IMR-90 (cell line): ENCODE results near the gene RIPK4. TPM values are rescaled to one million over a fixed set of nuclear protein-coding genes. Genes with fewer than 3 reads are reported as not detected.

ENCODE experiments used
- ATAC-seq: fragments of 200-7000 bp; cut with Tn5 transposase; 2 replicates; pipeline ENCODE4 v1.9.1; 2020; ENCODE audit warnings: low read depth, mild to moderate bottlenecking, moderate library complexity
- BruUV-seq: library from RNA; stranded (reverse); fragments of 400-500 nt; replicated peaks from 2 replicates; lab custom pipeline; 2021; lab: Mats Ljungman, UMichigan
- CTCF ChIA-PET: fragments of 300-600 bp; formaldehyde crosslinking; extraction: SDS; loops from one replicate; lab custom pipeline; 2021; ENCODE audit warnings: antibody characterized with exemption; lab: Yijun Ruan, JAX
- POLR2A ChIA-PET: fragments of 300-600 bp; sonication (Branson Sonifier 250); formaldehyde crosslinking; loops from one replicate; lab custom pipeline; 2022; ENCODE audit warnings: antibody characterized with exemption; ENCODE audit not compliant: unreplicated experiment; lab: Charles Lee
- DNase-seq: peaks from one replicate; pipeline ENCODE4 v3.0.0; 2013
- H2AFZ ChIP-seq: replicated peaks from 2 replicates; pipeline ENCODE3; 2013; ENCODE audit warnings: low read length, mild to moderate bottlenecking; ENCODE audit not compliant: poor library complexity
- H2AK5ac ChIP-seq: 2 replicates; pipeline ENCODE4 v1.6.1; 2013; ENCODE audit warnings: low read depth, low read length, inconsistent platforms
- H2AK9ac ChIP-seq: replicated peaks from 2 replicates; pipeline ENCODE3; 2013; ENCODE audit warnings: mild to moderate bottlenecking, low read depth, low read length, moderate library complexity; ENCODE audit not compliant: poor library complexity
- H2BK120ac ChIP-seq: 2 replicates; pipeline ENCODE4 v1.6.1; 2013; ENCODE audit warnings: low read depth, low read length, inconsistent platforms
- H2BK15ac ChIP-seq: 3 replicates; pipeline ENCODE4 v1.6.1; 2013; ENCODE audit warnings: low read depth, low read length, inconsistent platforms
- H2BK20ac ChIP-seq: 2 replicates; pipeline ENCODE4 v1.6.1; 2013; ENCODE audit warnings: low read depth, mild to moderate bottlenecking, inconsistent platforms, low read length, moderate library complexity
- H2BK5ac ChIP-seq: 2 replicates; pipeline ENCODE4 v1.6.1; 2013; ENCODE audit warnings: mild to moderate bottlenecking, low read depth, low read length, inconsistent platforms; ENCODE audit not compliant: poor library complexity, severe bottlenecking
- H3K14ac ChIP-seq: replicated peaks from 2 replicates; pipeline ENCODE4 v1.6.1; 2013; ENCODE audit warnings: low read depth, low read length, inconsistent platforms
- H3K18ac ChIP-seq: 2 replicates; pipeline ENCODE4 v1.6.1; 2013; ENCODE audit warnings: low read depth, low read length, control low read depth
- H3K23ac ChIP-seq: 2 replicates; pipeline ENCODE4 v1.6.1; 2013; ENCODE audit warnings: low read depth, low read length, inconsistent platforms
- H3K27ac ChIP-seq: 2 replicates; pipeline ENCODE4 v1.5.1; 2013; ENCODE audit warnings: mild to moderate bottlenecking, control low read depth, low read length; ENCODE audit not compliant: insufficient read depth
- H3K27me3 ChIP-seq: 2 replicates; pipeline ENCODE4 v1.6.1; 2013; ENCODE audit warnings: low read length; ENCODE audit not compliant: control insufficient read depth, insufficient read depth
- H3K36me3 ChIP-seq: 2 replicates; pipeline ENCODE4 v1.6.1; 2013; ENCODE audit warnings: low read length, mixed read lengths; ENCODE audit not compliant: control insufficient read depth, insufficient read depth
- H3K4ac ChIP-seq: 2 replicates; pipeline ENCODE4 v1.6.1; 2013; ENCODE audit warnings: low read depth, low read length, inconsistent platforms
- H3K4me1 ChIP-seq: 2 replicates; pipeline ENCODE4 v1.6.1; 2013; ENCODE audit warnings: low read length, mixed read lengths; ENCODE audit not compliant: control insufficient read depth, insufficient read depth
- H3K4me2 ChIP-seq: 2 replicates; pipeline ENCODE4 v1.6.1; 2013; ENCODE audit warnings: low read depth, mild to moderate bottlenecking, control low read depth, low read length, moderate library complexity
- H3K4me3 ChIP-seq: 2 replicates; pipeline ENCODE4 v1.5.1; 2013; ENCODE audit warnings: low read depth, mild to moderate bottlenecking, control low read depth, low read length, moderate library complexity; ENCODE audit not compliant: insufficient read depth
- H3K56ac ChIP-seq: 2 replicates; pipeline ENCODE4 v1.6.1; 2013; ENCODE audit warnings: low read length, inconsistent platforms; ENCODE audit not compliant: insufficient read depth; ENCODE audit errors: extremely low read depth
- H3K79me1 ChIP-seq, 2 experiments: 2 replicates each; pipeline ENCODE4 v1.6.1; 2013; ENCODE audit warnings: low read length in 2 of 2, inconsistent platforms in 1 of 2, low read depth in 1 of 2
- H3K9ac ChIP-seq: 2 replicates; pipeline ENCODE4 v1.6.1; 2013; ENCODE audit warnings: low read depth, low read length, control low read depth
- H3K9me1 ChIP-seq: 2 replicates; pipeline ENCODE4 v1.6.1; 2013; ENCODE audit warnings: low read length, inconsistent platforms; ENCODE audit not compliant: insufficient read depth
- H3K9me3 ChIP-seq: 2 replicates; pipeline ENCODE4 v1.6.1; 2013; ENCODE audit warnings: low read length; ENCODE audit not compliant: control insufficient read depth, insufficient read depth
- H4K20me1 ChIP-seq: 2 replicates; pipeline ENCODE4 v1.6.1; 2013; ENCODE audit warnings: low read length, inconsistent platforms; ENCODE audit not compliant: insufficient read depth
- H4K5ac ChIP-seq: 2 replicates; pipeline ENCODE4 v1.6.1; 2013; ENCODE audit warnings: mild to moderate bottlenecking, low read depth, low read length, control low read depth
- H4K8ac ChIP-seq, 2 experiments: 2 replicates each; pipeline ENCODE4 v1.6.1; 2013; ENCODE audit warnings: low read depth in 2 of 2, low read length in 2 of 2, control low read depth in 1 of 2, inconsistent platforms in 1 of 2
- H4K91ac ChIP-seq: 2 replicates; pipeline ENCODE4 v1.6.1; 2013; ENCODE audit warnings: low read depth, low read length, inconsistent platforms; ENCODE audit not compliant: insufficient read depth
- CEBPB ChIP-seq: IDR thresholded peaks from 2 replicates; pipeline ENCODE4 v1.6.1; 2012; ENCODE audit warnings: low read depth, low read length, improper control_type of control experiment
- CTCF ChIP-seq: conservative IDR thresholded peaks from 2 replicates; pipeline ENCODE4 v1.5.1; 2012; ENCODE audit warnings: mild to moderate bottlenecking, low read depth, low read length, improper control_type of control experiment
- MXI1 ChIP-seq: IDR thresholded peaks from 2 replicates; pipeline ENCODE4 v1.6.1; 2012; ENCODE audit warnings: low read depth, mild to moderate bottlenecking, low read length, moderate library complexity, borderline replicate concordance
- NFE2L2 ChIP-seq: fragments of 150-350 bp; IDR thresholded peaks from 2 replicates; pipeline ENCODE4 v1.6.1; 2016; ENCODE audit warnings: low read depth, mild to moderate bottlenecking, low read length
- RCOR1 ChIP-seq: IDR thresholded peaks from 2 replicates; pipeline ENCODE4 v1.6.1; 2012; ENCODE audit warnings: mild to moderate bottlenecking, low read length, improper control_type of control experiment; ENCODE audit not compliant: insufficient replicate concordance
- SMC3 ChIP-seq: fragments of 150-350 bp; IDR thresholded peaks from 2 replicates; pipeline ENCODE4 v1.6.1; 2016; ENCODE audit warnings: low read depth, mild to moderate bottlenecking, antibody characterized with exemption, low read length, moderate library complexity
- WGBS, 2 experiments: methylation state at CpG; one replicate each; pipeline versions ENCODE4 v1.1.5 to v1.1.7; 2013; ENCODE audit warnings: missing lambda C conversion rate in 2 of 2; ENCODE audit not compliant: insufficient read length in 1 of 2; ENCODE audit errors: extremely low coverage in 2 of 2; 5-methylcytosine and 5-hydroxymethylcytosine counted together
- dilution Hi-C: fragments of 300-500 bp; cut with HindIII; formaldehyde crosslinking; loops from one replicate; pipeline ENCODE4 v1.14.3; 2018; ENCODE audit warnings: low sequenced_read_pairs; ENCODE audit not compliant: unreplicated experiment
- in situ Hi-C: fragments of 300-500 bp; cut with MboI; formaldehyde crosslinking; loops from 3 replicates; pipeline ENCODE4 v1.14.3; 2019; ENCODE audit warnings: low sequenced_read_pairs, inconsistent platforms, mixed read lengths
- intact Hi-C: fragments of 100-400 bp; cut with micrococcal nuclease; formaldehyde crosslinking; loops from 2 replicates; pipeline ENCODE4 v1.10.0; 2022
- polyA plus RNA-seq, 3 experiments: library from polyadenylated mRNA; depleted of rRNA; stranded (reverse); fragments of >200 nt; gene quantifications; 2 replicates each; pipeline ENCODE4 v1.2.3, GENCODE V29; 2012; ENCODE audit warnings: low replicate concordance in 1 of 3
- total RNA-seq: library from RNA; depleted of rRNA; stranded (reverse); fragments of >200 nt; gene quantifications from 2 replicates; pipeline ENCODE4 v1.2.3, GENCODE V29; 2012
- TF ChIP-seq, protein P1 (sequence below): fragments of 150-350 bp; IDR thresholded peaks from 2 replicates; pipeline ENCODE4 v1.6.1; 2017; ENCODE audit warnings: mild to moderate bottlenecking, antibody characterized with exemption, low read length, low read depth

Gene RIPK4
- total and polyA plus RNA-seq, 2 of the 4 experiments (the other 2 are of a cell fraction), result under 0.01 to 0.03 TPM

- BruUV-seq, result no TSS peak
- TF ChIP-seq CEBPB (no peak), NFE2L2 (no peak), RCOR1 (no peak), CTCF (no peak), SMC3 (no peak), MXI1 (no peak)
- TF ChIP-seq, protein P1, sequence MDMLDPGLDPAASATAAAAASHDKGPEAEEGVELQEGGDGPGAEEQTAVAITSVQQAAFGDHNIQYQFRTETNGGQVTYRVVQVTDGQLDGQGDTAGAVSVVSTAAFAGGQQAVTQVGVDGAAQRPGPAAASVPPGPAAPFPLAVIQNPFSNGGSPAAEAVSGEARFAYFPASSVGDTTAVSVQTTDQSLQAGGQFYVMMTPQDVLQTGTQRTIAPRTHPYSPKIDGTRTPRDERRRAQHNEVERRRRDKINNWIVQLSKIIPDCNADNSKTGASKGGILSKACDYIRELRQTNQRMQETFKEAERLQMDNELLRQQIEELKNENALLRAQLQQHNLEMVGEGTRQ, result no peak
- DNase-seq (no peak), ATAC-seq (no peak)
- Histone ChIP-seq H3K27me3 (peaks cover 27% of the 10 kb centered on the region), H3K79me1 (no peaks in the 10 kb centered on the region), H3K4ac (no peak overlapping the region), H3K4me3 (no peak overlapping the region), H3K18ac (no peak overlapping the region), H2BK15ac (no peak overlapping the region), H4K5ac (no peak overlapping the region), H4K91ac (no peak overlapping the region), H3K14ac (no peak overlapping the region), H4K20me1 (no peaks in the 10 kb centered on the region), H3K4me2 (no peak overlapping the region), H3K9me1 (no peaks in the 10 kb centered on the region), H3K27ac (no peak overlapping the region), H3K4me1 (no peaks in the 10 kb centered on the region), H2AK9ac (no peak overlapping the region), H4K8ac (no peak overlapping the region), H2AK5ac (no peak overlapping the region), H3K56ac (no peak overlapping the region), H3K23ac (no peak overlapping the region), H3K36me3 (no peaks in the 10 kb centered on the region), H2BK20ac (no peak overlapping the region), H3K9ac (no peak overlapping the region), H3K9me3 (peaks cover 10% of the 10 kb centered on the region), H2BK120ac (no peak overlapping the region), H2BK5ac (no peak overlapping the region), H2AFZ (no peak overlapping the region)
- ChIA-PET POLR2A (no interaction called here), CTCF (no interaction called here)
- dilution Hi-C loops (no loop called here), in situ Hi-C loops (no loop called here), intact Hi-C loops (no loop called here)
- no CpG with 5 or more reads among the region's 2 CpGs for WGBS, 2 experiments
Observed at GRCh38 chr21:41736423-41736822, 30.4 kb downstream of the RIPK4 start.
